ENCODE measurements around the gene GRK3. TPM values are rescaled to one million over a fixed set of nuclear protein-coding genes. Genes with fewer than 3 reads are reported as not detected.
"Not testable (repeated sequence)": the region's sequence is repeated elsewhere in the genome, so short reads cannot be mapped to it uniquely, and the experiment has no call there.

Gene GRK3
- total RNA-seq, 1 experiment from 2014 or later: 7.1 TPM

GRCh38 chr22:25573841-25574240, 9.4 kb downstream of the GRK3 start:
- no peak for DNase-seq
- Histone ChIP-seq H3K27me3 (ENCODE audit: control insufficient read depth, insufficient read depth, low read length) (no peaks in the 10 kb centered on the region), H3K4me3 (ENCODE audit: insufficient read depth, low read depth, low read length) (no peak overlapping the region), H3K36me3 (replicated peaks; ENCODE audit: control insufficient read depth, insufficient read depth, low read length) (no peaks in the 10 kb centered on the region)

GRCh38 chr22:25574736-25575135, 10.3 kb downstream of the GRK3 start:
- no peak for DNase-seq
- Histone ChIP-seq H3K36me3 (replicated peaks; ENCODE audit: control insufficient read depth, insufficient read depth, low read length) (no peaks in the 10 kb centered on the region), H3K27me3 (ENCODE audit: control insufficient read depth, insufficient read depth, low read length) (no peaks in the 10 kb centered on the region), H3K4me3 (ENCODE audit: insufficient read depth, low read depth, low read length) (no peak overlapping the region)

GRCh38 chr22:25575674-25576392, 11.4 kb downstream of the GRK3 start:
- DNase-seq; H3K36me3 ChIP-seq (replicated peaks; ENCODE audit: control insufficient read depth, insufficient read depth, low read length); H3K4me3 ChIP-seq (ENCODE audit: insufficient read depth, low read depth, low read length); H3K27me3 ChIP-seq (ENCODE audit: control insufficient read depth, insufficient read depth, low read length): not testable (repeated sequence)

- not testable (repeated sequence) for DNase-seq; H3K4me3 ChIP-seq (ENCODE audit: insufficient read depth, low read depth, low read length); H3K27me3 ChIP-seq (ENCODE audit: control insufficient read depth, insufficient read depth, low read length); H3K36me3 ChIP-seq (replicated peaks; ENCODE audit: control insufficient read depth, insufficient read depth, low read length)
Measured at GRCh38 chr22:25581452-25581851, 17.0 kb downstream of the GRK3 start.

GRCh38 chr22:25582946-25583345, 18.5 kb downstream of the GRK3 start:
- no peaks in the 10 kb centered on the region for H3K36me3 ChIP-seq (replicated peaks; ENCODE audit: control insufficient read depth, insufficient read depth, low read length)
- no peak for DNase-seq
- H3K4me3 ChIP-seq (ENCODE audit: insufficient read depth, low read depth, low read length): no peak overlapping the region
- no peaks in the 10 kb centered on the region for H3K27me3 ChIP-seq (ENCODE audit: control insufficient read depth, insufficient read depth, low read length)

GRCh38 chr22:25584993-25585392, 20.5 kb downstream of the GRK3 start:
- not testable (repeated sequence) for H3K27me3 ChIP-seq (ENCODE audit: control insufficient read depth, insufficient read depth, low read length); H3K36me3 ChIP-seq (replicated peaks; ENCODE audit: control insufficient read depth, insufficient read depth, low read length); DNase-seq; H3K4me3 ChIP-seq (ENCODE audit: insufficient read depth, low read depth, low read length)

- not testable (repeated sequence) for DNase-seq
Measured at GRCh38 chr22:25589664-25590063, 25.2 kb downstream of the GRK3 start.

GRCh38 chr22:25593323-25593722, 28.8 kb downstream of the GRK3 start:
- not testable (repeated sequence) for DNase-seq; H3K4me3 ChIP-seq (ENCODE audit: insufficient read depth, low read depth, low read length); H3K36me3 ChIP-seq (replicated peaks; ENCODE audit: control insufficient read depth, insufficient read depth, low read length); H3K27me3 ChIP-seq (ENCODE audit: control insufficient read depth, insufficient read depth, low read length)

More at GRCh38 chr22:25589664-25590063, 25.2 kb downstream of the GRK3 start:
- not testable (repeated sequence) for H3K36me3 ChIP-seq (replicated peaks; ENCODE audit: control insufficient read depth, insufficient read depth, low read length); H3K4me3 ChIP-seq (ENCODE audit: insufficient read depth, low read depth, low read length); H3K27me3 ChIP-seq (ENCODE audit: control insufficient read depth, insufficient read depth, low read length)

- DNase-seq: no peak
- no peaks in the 10 kb centered on the region for H3K27me3 ChIP-seq (ENCODE audit: control insufficient read depth, insufficient read depth, low read length)
- no peak overlapping the region for H3K4me3 ChIP-seq (ENCODE audit: insufficient read depth, low read depth, low read length)
- no peaks in the 10 kb centered on the region for H3K36me3 ChIP-seq (replicated peaks; ENCODE audit: control insufficient read depth, insufficient read depth, low read length)
Measured at GRCh38 chr22:25598609-25599008, 34.1 kb downstream of the GRK3 start.

GRCh38 chr22:25602445-25602844, 38.0 kb downstream of the GRK3 start:
- Histone ChIP-seq H3K27me3 (ENCODE audit: control insufficient read depth, insufficient read depth, low read length) (no peaks in the 10 kb centered on the region), H3K4me3 (ENCODE audit: insufficient read depth, low read depth, low read length) (no peak overlapping the region)
- DNase-seq: no peak

GRCh38 chr22:25602916-25603315, 38.4 kb downstream of the GRK3 start:
- no peaks in the 10 kb centered on the region for H3K36me3 ChIP-seq (replicated peaks; ENCODE audit: control insufficient read depth, insufficient read depth, low read length)
- H3K4me3 ChIP-seq (ENCODE audit: insufficient read depth, low read depth, low read length): no peak overlapping the region
- DNase-seq: no peak
- H3K27me3 ChIP-seq (ENCODE audit: control insufficient read depth, insufficient read depth, low read length): no peaks in the 10 kb centered on the region

More at GRCh38 chr22:25602445-25602844, 38.0 kb downstream of the GRK3 start:
- no peaks in the 10 kb centered on the region for H3K36me3 ChIP-seq (replicated peaks; ENCODE audit: control insufficient read depth, insufficient read depth, low read length)

- not testable (repeated sequence) for H3K36me3 ChIP-seq (replicated peaks; ENCODE audit: control insufficient read depth, insufficient read depth, low read length); DNase-seq; H3K4me3 ChIP-seq (ENCODE audit: insufficient read depth, low read depth, low read length); H3K27me3 ChIP-seq (ENCODE audit: control insufficient read depth, insufficient read depth, low read length)
Measured at GRCh38 chr22:25605146-25605545, 40.7 kb downstream of the GRK3 start.

GRCh38 chr22:25605565-25605964, 41.1 kb downstream of the GRK3 start:
- not testable (repeated sequence) for H3K4me3 ChIP-seq (ENCODE audit: insufficient read depth, low read depth, low read length); DNase-seq; H3K27me3 ChIP-seq (ENCODE audit: control insufficient read depth, insufficient read depth, low read length); H3K36me3 ChIP-seq (replicated peaks; ENCODE audit: control insufficient read depth, insufficient read depth, low read length)

- not testable (repeated sequence) for H3K36me3 ChIP-seq (replicated peaks; ENCODE audit: control insufficient read depth, insufficient read depth, low read length); DNase-seq; H3K4me3 ChIP-seq (ENCODE audit: insufficient read depth, low read depth, low read length); H3K27me3 ChIP-seq (ENCODE audit: control insufficient read depth, insufficient read depth, low read length)
Measured at GRCh38 chr22:25611284-25611683, 46.8 kb downstream of the GRK3 start.

- not testable (repeated sequence) for DNase-seq; H3K36me3 ChIP-seq (replicated peaks; ENCODE audit: control insufficient read depth, insufficient read depth, low read length); H3K4me3 ChIP-seq (ENCODE audit: insufficient read depth, low read depth, low read length); H3K27me3 ChIP-seq (ENCODE audit: control insufficient read depth, insufficient read depth, low read length)
Measured at GRCh38 chr22:25613131-25613530, 48.7 kb downstream of the GRK3 start.

- not testable (repeated sequence) for H3K27me3 ChIP-seq (ENCODE audit: control insufficient read depth, insufficient read depth, low read length); H3K36me3 ChIP-seq (replicated peaks; ENCODE audit: control insufficient read depth, insufficient read depth, low read length); DNase-seq; H3K4me3 ChIP-seq (ENCODE audit: insufficient read depth, low read depth, low read length)
Measured at GRCh38 chr22:25613558-25613957, 49.1 kb downstream of the GRK3 start.
